ENCODE results near the gene CYP26B1. TPM values are rescaled to one million over a fixed set of nuclear protein-coding genes. Genes with fewer than 3 reads are reported as not detected.

Gene CYP26B1
- total and polyA plus RNA-seq, 4 donors = 1.1 to 4.7 (median 2.4) TPM

DNA sequence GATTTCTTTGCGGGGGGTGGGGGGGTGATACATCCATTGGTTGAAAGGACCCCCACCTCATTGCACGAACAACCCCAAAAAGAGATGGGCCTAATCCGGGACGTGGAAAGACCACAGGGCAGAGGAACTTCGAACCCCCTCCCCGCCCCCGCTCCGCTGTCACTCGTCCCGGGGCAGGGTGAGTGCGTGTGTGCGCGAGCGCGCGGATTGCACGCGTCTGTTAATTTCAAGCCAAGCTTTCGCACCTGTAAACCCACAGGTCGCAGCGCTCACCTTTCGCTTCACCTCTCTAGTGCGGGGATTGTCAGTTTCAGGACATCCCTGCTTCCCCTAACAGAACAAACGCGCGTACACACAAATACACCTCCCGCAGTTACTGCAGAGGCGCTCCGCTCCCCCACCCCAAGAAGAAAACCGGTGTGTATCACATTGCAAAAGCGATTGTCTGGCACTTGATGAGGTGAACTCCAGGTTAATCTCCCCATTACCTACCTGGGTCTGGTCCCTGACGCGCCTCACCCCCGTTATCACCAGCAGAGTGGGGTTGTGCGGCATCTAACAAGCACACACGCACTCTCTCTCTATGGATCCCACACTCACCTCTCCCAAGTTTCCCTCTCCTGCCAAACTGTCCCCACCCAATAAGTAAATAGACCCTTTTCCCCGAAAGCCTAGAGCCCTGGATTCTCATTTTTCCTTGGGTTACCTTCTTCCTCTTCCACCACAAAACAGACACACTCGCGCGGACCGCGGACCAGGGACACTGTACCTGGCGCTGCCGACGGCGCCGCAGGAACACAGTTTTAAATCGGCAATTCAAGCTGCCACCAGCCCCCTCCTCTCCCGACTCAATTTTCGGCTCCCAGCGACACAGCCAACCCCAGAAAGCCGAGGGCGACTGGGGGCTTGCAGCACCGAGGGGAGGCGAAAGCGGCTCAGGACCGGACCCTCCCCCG lies 1.0 kb downstream of the CYP26B1 start:
- Histone ChIP-seq H3K9ac (ENCODE audit: insufficient read depth in 1 of 2, low read length in 2 of 2) (no peak overlapping the region), H3K27me3 (ENCODE audit: control insufficient read depth in 3 of 3, insufficient read depth in 3 of 3, low read length in 2 of 3) (peaks cover 4 to 48% (median 37%) of the 10 kb centered on the region in 3 donors), H3K4me1 (ENCODE audit: control insufficient read depth in 5 of 5, insufficient read depth in 5 of 5, low read length in 5 of 5) (peaks cover 3 to 60% (median 32%) of the 10 kb centered on the region in 5 donors), H3K36me3 (ENCODE audit: control insufficient read depth in 4 of 4, insufficient read depth in 4 of 4, low read length in 4 of 4) (no peaks in the 10 kb centered on the region), H3K9me3 (ENCODE audit: control insufficient read depth in 4 of 4, insufficient read depth in 3 of 4, low read length in 3 of 4) (peaks cover 0 to 6% (median 0%) of the 10 kb centered on the region in 4 donors), H3K27ac (ENCODE audit: low read depth in 1 of 2, low read length in 1 of 2) (no peak overlapping the region), H3K4me3 (peak overlapping the region; percentile 17)
- DNase-seq (peak in 1 of 3 donors; percentile 18), ATAC-seq (ENCODE audit: insufficient read depth, low FRiP score) (no peak)
- TF ChIP-seq, protein P1, sequence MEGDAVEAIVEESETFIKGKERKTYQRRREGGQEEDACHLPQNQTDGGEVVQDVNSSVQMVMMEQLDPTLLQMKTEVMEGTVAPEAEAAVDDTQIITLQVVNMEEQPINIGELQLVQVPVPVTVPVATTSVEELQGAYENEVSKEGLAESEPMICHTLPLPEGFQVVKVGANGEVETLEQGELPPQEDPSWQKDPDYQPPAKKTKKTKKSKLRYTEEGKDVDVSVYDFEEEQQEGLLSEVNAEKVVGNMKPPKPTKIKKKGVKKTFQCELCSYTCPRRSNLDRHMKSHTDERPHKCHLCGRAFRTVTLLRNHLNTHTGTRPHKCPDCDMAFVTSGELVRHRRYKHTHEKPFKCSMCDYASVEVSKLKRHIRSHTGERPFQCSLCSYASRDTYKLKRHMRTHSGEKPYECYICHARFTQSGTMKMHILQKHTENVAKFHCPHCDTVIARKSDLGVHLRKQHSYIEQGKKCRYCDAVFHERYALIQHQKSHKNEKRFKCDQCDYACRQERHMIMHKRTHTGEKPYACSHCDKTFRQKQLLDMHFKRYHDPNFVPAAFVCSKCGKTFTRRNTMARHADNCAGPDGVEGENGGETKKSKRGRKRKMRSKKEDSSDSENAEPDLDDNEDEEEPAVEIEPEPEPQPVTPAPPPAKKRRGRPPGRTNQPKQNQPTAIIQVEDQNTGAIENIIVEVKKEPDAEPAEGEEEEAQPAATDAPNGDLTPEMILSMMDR (IDR thresholded peaks at IDR 0.05; ENCODE audit: control extremely low read depth, extremely low read depth) = no peak
- 6 to 8% methylated on average over 58 of the region's 58 CpGs for WGBS, 2 donors

DNA sequence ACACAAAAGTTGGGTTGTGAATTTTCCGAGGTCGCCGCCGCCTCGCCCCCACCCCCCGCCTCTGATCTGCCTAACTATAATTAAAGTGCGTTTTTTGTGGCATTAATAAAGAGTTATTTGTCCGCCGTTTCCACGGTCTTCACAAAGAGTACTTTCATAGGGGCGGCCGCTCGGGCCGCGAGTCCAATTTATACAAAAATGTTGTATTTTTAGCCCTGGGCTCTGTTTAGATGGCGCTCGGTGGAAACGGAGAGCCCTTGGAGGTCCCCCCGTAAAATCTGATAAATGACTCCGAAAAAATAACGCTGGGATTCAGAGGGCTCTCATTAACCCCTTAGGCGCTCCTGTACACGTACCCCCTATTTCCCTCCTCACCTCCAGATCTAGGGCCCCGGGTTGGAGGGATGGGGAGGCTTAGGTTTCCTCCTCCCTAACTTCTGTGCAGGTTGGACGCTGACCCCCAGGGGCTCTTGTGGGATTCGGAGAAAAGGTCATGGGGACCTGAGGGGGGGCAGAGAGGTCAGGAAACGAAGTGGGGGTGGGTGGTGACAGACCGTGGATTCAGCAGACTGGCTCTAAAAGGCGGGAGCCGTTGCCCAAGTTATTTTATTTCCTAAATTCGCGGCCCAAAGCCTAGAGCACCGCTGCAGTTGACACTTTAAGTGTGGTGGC lies 1.9 kb downstream of the CYP26B1 start:
- Histone ChIP-seq H3K27ac (ENCODE audit: low read depth in 1 of 2, low read length in 1 of 2) (no peak overlapping the region), H3K9ac (ENCODE audit: insufficient read depth in 1 of 2, low read length in 2 of 2) (no peak overlapping the region), H3K9me3 (ENCODE audit: control insufficient read depth in 4 of 4, insufficient read depth in 3 of 4, low read length in 3 of 4) (peaks cover 0 to 6% (median 0%) of the 10 kb centered on the region in 4 donors), H3K4me1 (ENCODE audit: control insufficient read depth in 5 of 5, insufficient read depth in 5 of 5, low read length in 5 of 5) (peaks cover 3 to 60% (median 32%) of the 10 kb centered on the region in 5 donors), H3K4me3 (no peak overlapping the region), H3K27me3 (ENCODE audit: control insufficient read depth in 3 of 3, insufficient read depth in 3 of 3, low read length in 2 of 3) (peaks cover 4 to 48% (median 37%) of the 10 kb centered on the region in 3 donors), H3K36me3 (ENCODE audit: control insufficient read depth in 4 of 4, insufficient read depth in 4 of 4, low read length in 4 of 4) (no peaks in the 10 kb centered on the region)
- WGBS, 2 donors = 3% methylated on average over 33 of the region's 33 CpGs
- DNase-seq = peak in 1 of 3 donors; percentile 33
- TF ChIP-seq, protein P1 (IDR thresholded peaks at IDR 0.05; ENCODE audit: control extremely low read depth, extremely low read depth) = no peak
- no peak for ATAC-seq (ENCODE audit: insufficient read depth, low FRiP score)

DNA sequence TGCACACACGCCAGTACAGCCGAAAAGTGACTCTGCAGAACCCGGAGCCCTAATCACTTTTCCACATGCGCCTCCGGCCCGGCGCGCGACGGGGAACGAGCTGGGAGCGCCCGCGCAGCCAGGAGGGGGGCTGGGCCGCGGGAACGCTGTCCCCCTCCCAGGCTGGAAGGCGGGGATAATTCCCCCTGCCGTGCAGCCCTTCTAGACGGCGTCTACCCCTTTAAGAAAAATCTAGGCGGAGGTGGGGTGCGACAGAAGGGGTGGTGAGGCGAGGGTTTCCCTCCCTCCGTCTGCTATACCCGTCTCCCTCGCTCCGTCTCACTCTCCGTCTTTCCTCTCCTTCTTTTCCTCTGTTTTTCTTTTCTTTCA lies 2.4 kb downstream of the CYP26B1 start:
- H3K9ac ChIP-seq (ENCODE audit: insufficient read depth in 1 of 2, low read length in 2 of 2) = no peak overlapping the region
- WGBS, 2 donors = 1% methylated on average over 26 to 29 of the region's 29 CpGs
- TF ChIP-seq, protein P1 (IDR thresholded peaks at IDR 0.05; ENCODE audit: control extremely low read depth, extremely low read depth) = no peak
- H3K27me3 ChIP-seq (ENCODE audit: control insufficient read depth in 3 of 3, insufficient read depth in 3 of 3, low read length in 2 of 3) = peaks cover 4 to 48% (median 37%) of the 10 kb centered on the region in 3 donors
- DNase-seq (peak; percentile 47 to 59 (median 52)), ATAC-seq (ENCODE audit: insufficient read depth, low FRiP score) (no peak)
- H3K36me3 ChIP-seq (ENCODE audit: control insufficient read depth in 4 of 4, insufficient read depth in 4 of 4, low read length in 4 of 4) = no peaks in the 10 kb centered on the region
- no peak overlapping the region for H3K27ac ChIP-seq (ENCODE audit: low read depth in 1 of 2, low read length in 1 of 2)
- peaks cover 3 to 59% (median 32%) of the 10 kb centered on the region in 5 donors for H3K4me1 ChIP-seq (ENCODE audit: control insufficient read depth in 5 of 5, insufficient read depth in 5 of 5, low read length in 5 of 5)
- H3K9me3 ChIP-seq (ENCODE audit: control insufficient read depth in 4 of 4, insufficient read depth in 3 of 4, low read length in 3 of 4) = peaks cover 0 to 6% (median 0%) of the 10 kb centered on the region in 4 donors
- peak overlapping the region; percentile 14 for H3K4me3 ChIP-seq
